Activated CD4-positive, alpha-beta memory T cell treated with anti-CD3 and anti-CD28 coated beads, Interleukin-2, amount 10 ng/mL, durations not matched to agents 7 days and 5 days (primary cell): ENCODE data around the gene OLFM3. TPM values are rescaled to one million over a fixed set of nuclear protein-coding genes. Genes with fewer than 3 reads are reported as not detected.

Experiments used
- CTCF ChIA-PET: fragments of 350-600 bp; sonication (Branson Sonifier 250); formaldehyde crosslinking; loops from one replicate; lab custom pipeline; 2021; ENCODE audit warnings: antibody characterized with exemption, inconsistent platforms; lab: Charles Lee
- POLR2A ChIA-PET: fragments of 350-600 bp; sonication (Branson Sonifier 250); formaldehyde crosslinking; loops from one replicate; lab custom pipeline; 2021; ENCODE audit warnings: antibody characterized with exemption; lab: Charles Lee
- DNase-seq: peaks from one replicate; pipeline ENCODE4 v3.0.0-alpha.2; 2020
- H3K27ac Mint-ChIP-seq: one replicate; pipeline ENCODE4 v1.8.0; 2021; ENCODE audit warnings: mild to moderate bottlenecking, mixed read lengths
- H3K27me3 Mint-ChIP-seq: one replicate; pipeline ENCODE4 v1.8.0; 2021; ENCODE audit warnings: mixed read lengths
- H3K36me3 Mint-ChIP-seq: one replicate; pipeline ENCODE4 v1.8.0; 2021; ENCODE audit warnings: low read depth, mixed read lengths
- H3K4me1 Mint-ChIP-seq: one replicate; pipeline ENCODE4 v1.8.0; 2021; ENCODE audit warnings: mixed read lengths
- H3K4me3 Mint-ChIP-seq: one replicate; pipeline ENCODE4 v1.8.0; 2021; ENCODE audit warnings: mild to moderate bottlenecking, mixed read lengths
- H3K9me3 Mint-ChIP-seq: one replicate; pipeline ENCODE4 v1.8.0; 2021; ENCODE audit warnings: mixed read lengths
- total RNA-seq, 2 experiments: library from RNA; stranded (reverse); gene quantifications; one replicate each; pipeline ENCODE4 v1.2.3, GENCODE V29; 2021

The OLFM3 gene
- total RNA-seq, 2 experiments from 2014 or later = not detected

DNA sequence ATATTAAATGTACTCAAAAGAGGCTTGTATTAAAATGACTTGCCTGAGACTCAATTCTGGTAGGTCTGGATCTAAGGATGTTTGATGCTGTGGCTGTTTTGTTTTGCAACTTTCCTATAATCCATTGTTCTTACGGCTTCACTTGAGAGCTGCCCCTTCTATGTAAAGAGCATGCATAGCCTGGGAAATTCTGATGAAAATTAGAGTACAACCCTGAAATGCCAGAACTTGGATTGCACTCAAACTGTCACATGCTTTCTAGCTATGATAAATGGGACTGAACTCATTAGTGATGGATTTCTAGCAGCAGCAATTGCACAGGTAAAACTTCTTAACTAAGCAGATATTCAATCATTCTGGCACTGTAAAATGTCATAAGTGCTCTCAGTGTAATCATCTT lies 67.9 kb downstream of the OLFM3 start:
- Mint-ChIP-seq H3K27ac (no peak overlapping the region), H3K9me3 (peaks cover 4% of the 10 kb centered on the region), H3K36me3 (no peaks in the 10 kb centered on the region), H3K4me1 (no peaks in the 10 kb centered on the region), H3K27me3 (no peaks in the 10 kb centered on the region), H3K4me3 (no peak overlapping the region)
- DNase-seq = no peak
- CTCF ChIA-PET = no interaction called here
- POLR2A ChIA-PET = no interaction called here

DNA sequence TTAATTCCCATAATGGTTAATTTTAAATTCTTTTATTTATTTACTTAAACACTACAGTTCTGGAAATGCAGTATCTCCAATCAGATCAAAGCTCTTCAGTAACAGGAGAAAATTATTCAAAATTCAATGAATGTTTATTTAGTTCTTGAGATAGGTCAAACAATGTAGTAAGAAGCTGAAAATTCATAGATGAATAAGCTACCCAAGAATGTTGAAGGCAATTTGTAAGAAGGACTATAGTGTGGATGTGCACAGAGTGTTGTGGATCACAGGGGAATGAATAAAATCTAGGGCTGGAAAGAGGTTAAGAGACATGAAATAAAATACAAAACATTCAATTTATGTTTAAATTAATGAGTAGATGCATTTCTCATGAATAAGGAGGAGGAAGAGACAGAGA lies 72.0 kb downstream of the OLFM3 start:
- POLR2A ChIA-PET = no interaction called here
- Mint-ChIP-seq H3K36me3 (no peaks in the 10 kb centered on the region), H3K4me3 (no peak overlapping the region), H3K27me3 (no peaks in the 10 kb centered on the region), H3K4me1 (no peaks in the 10 kb centered on the region), H3K9me3 (no peaks in the 10 kb centered on the region), H3K27ac (no peak overlapping the region)
- CTCF ChIA-PET = no interaction called here
- DNase-seq = no peak

DNA sequence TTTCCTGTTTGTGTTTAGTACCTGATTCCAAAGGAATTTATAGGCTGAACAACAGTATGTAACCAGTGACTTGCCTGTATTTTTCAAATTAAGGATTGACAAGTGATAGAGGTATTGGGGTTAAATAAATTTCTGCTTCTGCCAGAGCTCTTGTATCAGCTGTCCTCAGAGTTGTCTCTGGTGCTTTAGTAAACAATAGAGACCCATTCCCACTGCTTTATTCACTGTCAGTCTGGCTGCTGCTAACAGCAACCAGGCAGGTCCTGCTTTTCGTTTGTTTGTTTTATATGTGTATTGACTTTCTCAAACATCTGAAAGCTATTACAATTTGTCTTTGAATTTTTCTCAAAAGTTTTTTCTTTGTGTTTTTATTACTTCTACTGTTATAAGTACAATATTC lies 76.1 kb downstream of the OLFM3 start:
- ChIA-PET POLR2A (no interaction called here), CTCF (no interaction called here)
- Mint-ChIP-seq H3K27me3 (no peaks in the 10 kb centered on the region), H3K27ac (no peak overlapping the region), H3K4me1 (no peaks in the 10 kb centered on the region), H3K9me3 (no peaks in the 10 kb centered on the region), H3K36me3 (no peaks in the 10 kb centered on the region), H3K4me3 (no peak overlapping the region)
- DNase-seq = no peak

DNA sequence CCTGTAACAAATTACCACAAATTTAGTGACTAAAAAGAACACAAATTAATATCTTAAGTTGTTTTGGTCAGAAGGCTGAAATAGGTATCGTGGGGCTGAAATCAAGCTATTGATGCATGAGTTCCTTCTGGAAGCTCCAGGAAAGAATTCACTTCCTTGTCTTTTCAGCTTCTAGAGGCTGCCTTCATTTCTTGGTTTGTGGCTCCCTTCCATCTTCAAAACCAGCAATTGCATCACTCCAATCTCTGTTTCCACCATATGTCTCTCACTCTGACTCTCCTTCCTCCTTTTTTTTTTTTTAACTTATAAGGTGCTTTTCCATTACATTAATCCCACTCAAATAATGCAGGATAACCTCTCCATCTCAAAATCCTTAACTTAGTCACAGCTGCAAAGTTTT lies 78.4 kb downstream of the OLFM3 start:
- ChIA-PET POLR2A (no interaction called here), CTCF (no interaction called here)
- Mint-ChIP-seq H3K4me3 (no peak overlapping the region), H3K4me1 (no peaks in the 10 kb centered on the region), H3K36me3 (no peaks in the 10 kb centered on the region), H3K27ac (no peak overlapping the region), H3K9me3 (no peaks in the 10 kb centered on the region), H3K27me3 (no peaks in the 10 kb centered on the region)
- no peak for DNase-seq

DNA sequence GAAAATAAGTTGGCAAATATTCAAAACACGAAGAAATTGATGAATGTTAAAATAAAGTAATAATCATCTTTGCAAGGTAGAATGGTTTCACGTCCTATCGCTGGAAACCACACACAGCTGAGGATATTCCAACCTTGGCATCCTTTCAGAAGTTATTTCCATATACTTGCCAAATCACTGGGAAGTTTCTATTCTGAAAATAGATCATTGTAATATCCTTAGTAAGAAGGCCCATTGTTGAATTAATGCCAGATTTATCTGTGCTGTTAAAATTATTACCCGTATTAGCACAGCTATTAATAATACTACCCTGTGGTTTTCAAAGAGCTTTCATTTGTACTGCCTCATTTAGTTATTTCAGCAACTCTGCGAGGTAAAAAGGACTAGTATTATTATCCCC lies 81.1 kb downstream of the OLFM3 start:
- POLR2A ChIA-PET = no interaction called here
- Mint-ChIP-seq H3K4me1 (no peaks in the 10 kb centered on the region), H3K9me3 (no peaks in the 10 kb centered on the region), H3K27me3 (no peaks in the 10 kb centered on the region), H3K27ac (no peak overlapping the region), H3K4me3 (no peak overlapping the region), H3K36me3 (no peaks in the 10 kb centered on the region)
- CTCF ChIA-PET = no interaction called here
- DNase-seq = no peak

DNA sequence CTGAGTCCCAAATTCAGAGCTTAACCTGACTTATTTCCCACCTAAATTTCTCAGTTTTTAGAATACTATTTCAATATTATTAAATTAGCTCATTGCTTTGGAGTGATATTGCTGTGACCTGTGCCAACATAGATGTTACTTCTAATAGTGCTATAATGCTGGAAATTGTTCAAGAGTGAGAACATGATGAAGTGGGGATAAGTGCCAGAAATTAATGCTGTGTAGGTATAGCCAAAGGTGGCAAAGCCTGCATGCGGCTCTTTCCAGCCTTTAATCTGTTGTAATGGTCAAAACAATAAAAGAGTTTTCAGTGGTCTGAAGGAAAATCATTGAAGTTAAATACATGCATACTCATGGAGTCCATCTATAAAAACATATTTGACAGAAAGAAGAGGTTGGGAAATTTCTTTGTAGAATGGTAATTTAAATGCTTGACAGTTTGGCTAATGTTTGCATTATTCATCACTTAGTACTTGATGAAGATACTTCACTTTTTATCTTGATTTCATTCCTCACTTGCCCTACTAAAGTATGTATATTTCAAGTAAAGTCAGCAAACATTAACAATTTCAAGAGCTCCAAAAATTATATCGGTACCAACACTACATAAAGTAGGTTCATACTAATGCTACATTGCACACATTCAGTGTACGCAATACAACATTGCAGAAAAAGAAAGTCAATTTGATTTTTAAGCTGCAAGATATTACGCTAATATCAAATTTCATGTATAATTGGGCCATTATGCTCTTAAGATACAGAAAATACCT lies 82.1 kb downstream of the OLFM3 start:
- Mint-ChIP-seq H3K4me1 (no peaks in the 10 kb centered on the region), H3K9me3 (no peaks in the 10 kb centered on the region)
- CTCF ChIA-PET = no interaction called here

DNA sequence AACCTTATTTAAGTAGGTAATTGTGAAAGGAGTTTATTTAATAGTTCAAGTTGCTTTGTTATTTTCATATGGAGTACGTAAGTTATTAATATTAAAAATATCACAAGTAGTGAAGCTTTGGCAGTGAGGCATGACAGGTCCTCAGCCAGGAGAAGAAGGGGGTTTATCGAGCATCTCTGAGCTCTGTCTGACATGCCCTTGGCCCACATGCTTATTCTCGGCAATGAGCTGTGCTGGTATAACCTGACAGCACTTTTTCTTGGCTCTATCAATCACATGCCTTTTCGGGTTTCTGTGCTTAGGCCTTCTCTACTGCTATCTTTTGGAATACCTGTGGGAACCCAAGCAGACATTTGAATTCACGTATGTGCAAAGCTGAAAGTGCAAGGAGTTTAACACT lies 84.8 kb downstream of the OLFM3 start:
- no peaks in the 10 kb centered on the region for H3K36me3 Mint-ChIP-seq
- H3K4me1 Mint-ChIP-seq = no peaks in the 10 kb centered on the region
- no peak overlapping the region for H3K4me3 Mint-ChIP-seq
- POLR2A ChIA-PET = no interaction called here
- CTCF ChIA-PET = no interaction called here
- no peak overlapping the region for H3K27ac Mint-ChIP-seq
- H3K27me3 Mint-ChIP-seq = no peaks in the 10 kb centered on the region
- no peaks in the 10 kb centered on the region for H3K9me3 Mint-ChIP-seq
- no peak for DNase-seq

More for the DNA sequence above, 82.1 kb downstream of the OLFM3 start:
- H3K36me3 Mint-ChIP-seq = no peaks in the 10 kb centered on the region
- POLR2A ChIA-PET = no interaction called here
- H3K27ac Mint-ChIP-seq = no peak overlapping the region
- H3K4me3 Mint-ChIP-seq = no peak overlapping the region
- DNase-seq = no peak
- no peaks in the 10 kb centered on the region for H3K27me3 Mint-ChIP-seq

DNA sequence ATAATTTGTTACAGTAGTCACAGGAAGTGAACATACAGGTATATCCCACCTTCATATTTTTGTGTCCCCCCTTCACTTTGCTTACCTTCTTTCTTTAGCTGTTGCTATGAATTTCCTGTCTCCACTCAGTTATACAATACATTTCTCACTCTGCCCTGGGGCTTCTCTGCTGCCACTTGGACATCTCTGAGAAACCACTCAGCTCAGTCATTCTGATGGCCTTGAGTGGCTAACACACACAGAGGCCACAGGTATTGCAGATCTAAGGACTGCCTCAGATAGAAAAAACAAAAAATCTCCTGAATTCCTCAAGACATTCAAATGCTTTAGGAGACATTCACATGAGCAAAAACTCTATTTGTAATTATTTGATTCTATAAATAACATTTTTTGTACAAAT lies 87.7 kb downstream of the OLFM3 start:
- ChIA-PET POLR2A (no interaction called here), CTCF (no interaction called here)
- Mint-ChIP-seq H3K4me3 (no peak overlapping the region), H3K9me3 (no peaks in the 10 kb centered on the region), H3K27me3 (no peaks in the 10 kb centered on the region), H3K36me3 (no peaks in the 10 kb centered on the region), H3K4me1 (no peaks in the 10 kb centered on the region), H3K27ac (no peak overlapping the region)
- no peak for DNase-seq

DNA sequence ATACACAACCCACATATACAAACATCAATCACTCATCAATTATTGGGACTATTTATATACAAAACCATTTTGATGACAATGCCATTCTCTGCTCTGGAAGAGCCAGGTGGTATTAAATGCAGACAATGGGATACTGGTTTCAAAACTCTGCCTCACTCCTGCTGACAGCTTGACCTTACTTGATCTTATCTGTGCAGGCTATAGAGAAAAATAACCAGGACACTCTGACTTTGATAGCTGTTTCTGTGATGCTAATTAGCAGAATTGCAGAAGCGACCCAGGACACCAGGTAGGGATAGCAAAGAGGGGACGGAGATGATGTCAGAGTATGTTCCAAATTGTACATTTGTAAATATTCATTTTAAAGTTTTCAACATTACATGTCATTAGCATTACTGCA lies 89.5 kb downstream of the OLFM3 start:
- ChIA-PET CTCF (no interaction called here), POLR2A (no interaction called here)
- H3K9me3 Mint-ChIP-seq = no peaks in the 10 kb centered on the region
- DNase-seq = no peak
- no peak overlapping the region for H3K27ac Mint-ChIP-seq
- no peaks in the 10 kb centered on the region for H3K36me3 Mint-ChIP-seq
- H3K4me1 Mint-ChIP-seq = no peaks in the 10 kb centered on the region
- no peaks in the 10 kb centered on the region for H3K27me3 Mint-ChIP-seq
- no peak overlapping the region for H3K4me3 Mint-ChIP-seq

DNA sequence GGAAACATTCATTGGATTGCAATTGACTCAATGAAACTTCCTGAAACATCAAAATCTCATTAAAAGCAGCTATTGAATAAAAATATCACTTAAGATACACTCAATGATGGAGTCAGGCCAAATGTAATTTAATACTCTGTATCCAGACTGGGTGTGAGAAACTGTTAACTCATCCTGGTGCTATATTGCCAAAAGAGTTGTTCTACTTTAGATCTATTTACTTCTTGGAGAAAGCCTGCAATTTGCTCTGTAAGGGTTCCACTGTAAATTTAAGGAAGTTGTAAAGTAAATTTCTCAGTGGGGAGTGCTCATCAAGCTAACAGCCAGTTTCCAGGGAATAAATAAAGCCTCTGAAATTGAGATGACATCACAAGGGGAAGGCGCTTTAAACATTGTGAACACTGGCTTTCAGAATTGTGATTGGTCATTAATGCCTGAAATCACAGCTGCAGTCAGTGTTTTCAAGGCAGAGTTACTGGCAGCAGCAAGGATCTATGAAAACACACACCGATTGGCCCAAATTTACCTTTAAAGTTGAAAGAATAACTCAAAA lies 91.4 kb downstream of the OLFM3 start:
- Mint-ChIP-seq H3K27me3 (no peaks in the 10 kb centered on the region), H3K36me3 (no peaks in the 10 kb centered on the region), H3K27ac (no peak overlapping the region), H3K9me3 (no peaks in the 10 kb centered on the region), H3K4me3 (no peak overlapping the region), H3K4me1 (no peaks in the 10 kb centered on the region)
- ChIA-PET CTCF (no interaction called here), POLR2A (no interaction called here)
- DNase-seq = no peak

DNA sequence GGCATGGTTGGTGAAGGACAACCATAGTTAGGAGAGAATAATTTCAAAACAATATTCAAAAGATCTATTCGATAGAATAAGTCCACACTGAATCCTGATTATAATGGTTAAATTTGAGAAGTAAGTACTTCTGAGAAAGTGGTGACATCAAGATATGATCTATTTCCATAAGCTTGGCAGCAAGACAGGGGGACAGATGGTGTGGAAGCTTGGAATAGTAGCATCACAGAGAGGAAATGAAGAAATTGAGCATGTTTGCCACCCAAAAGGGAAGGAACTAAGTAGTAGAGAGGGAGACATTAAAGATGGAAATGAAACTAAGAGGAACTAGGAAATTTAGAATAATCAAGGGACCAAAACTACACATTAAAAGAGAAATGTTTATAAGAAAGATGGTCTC lies 94.5 kb downstream of the OLFM3 start:
- Mint-ChIP-seq H3K9me3 (no peaks in the 10 kb centered on the region), H3K4me1 (no peaks in the 10 kb centered on the region), H3K36me3 (no peaks in the 10 kb centered on the region), H3K27me3 (no peaks in the 10 kb centered on the region), H3K27ac (no peak overlapping the region), H3K4me3 (no peak overlapping the region)
- CTCF ChIA-PET = no interaction called here
- POLR2A ChIA-PET = no interaction called here
- DNase-seq = no peak

DNA sequence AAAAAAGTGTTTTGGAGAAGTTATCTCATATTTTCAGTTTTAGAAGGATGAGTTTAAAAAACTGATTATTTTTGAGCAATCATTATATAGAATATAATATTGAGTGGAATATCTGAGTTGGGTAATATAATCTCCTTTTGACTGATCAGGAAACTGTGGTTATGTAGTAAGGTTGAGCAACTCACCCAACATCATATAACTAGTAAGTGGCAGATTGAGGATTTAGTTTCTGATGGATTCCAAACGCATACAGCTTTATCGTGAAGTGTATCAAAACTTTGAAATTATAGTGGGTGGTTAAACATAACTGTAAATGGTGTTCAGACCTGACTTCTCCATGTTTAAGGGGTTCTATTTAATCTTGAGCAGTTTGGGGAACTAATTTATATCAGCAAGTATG lies 98.6 kb downstream of the OLFM3 start:
- no peaks in the 10 kb centered on the region for H3K9me3 Mint-ChIP-seq
- no peaks in the 10 kb centered on the region for H3K27me3 Mint-ChIP-seq
- ChIA-PET CTCF (no interaction called here), POLR2A (no interaction called here)
- DNase-seq = no peak
- no peak overlapping the region for H3K27ac Mint-ChIP-seq
- H3K4me1 Mint-ChIP-seq = no peaks in the 10 kb centered on the region
- H3K4me3 Mint-ChIP-seq = no peak overlapping the region
- H3K36me3 Mint-ChIP-seq = no peaks in the 10 kb centered on the region

DNA sequence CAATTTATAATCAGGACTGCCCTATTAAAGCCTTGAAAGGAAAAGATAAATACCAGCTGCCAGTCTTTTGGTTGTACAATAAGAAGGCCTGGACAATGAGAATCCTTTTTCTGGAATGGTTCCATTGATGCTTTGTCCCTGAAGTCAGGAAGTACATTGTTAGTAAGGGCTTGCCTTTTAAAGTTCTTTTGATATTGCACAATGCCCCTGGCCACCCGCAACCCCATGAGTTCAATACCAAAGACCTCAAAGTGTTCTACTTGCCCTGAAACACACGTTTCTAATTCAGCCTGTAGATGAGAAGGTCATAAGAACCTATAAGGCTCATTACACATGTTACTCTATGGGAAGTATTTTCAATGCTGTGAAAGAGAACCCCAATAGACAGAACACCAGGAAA lies 112.1 kb downstream of the OLFM3 start:
- POLR2A ChIA-PET = no interaction called here
- Mint-ChIP-seq H3K27ac (no peak overlapping the region), H3K4me3 (no peak overlapping the region), H3K36me3 (no peaks in the 10 kb centered on the region), H3K4me1 (no peaks in the 10 kb centered on the region), H3K9me3 (no peaks in the 10 kb centered on the region), H3K27me3 (no peaks in the 10 kb centered on the region)
- CTCF ChIA-PET = no interaction called here
- no peak for DNase-seq

DNA sequence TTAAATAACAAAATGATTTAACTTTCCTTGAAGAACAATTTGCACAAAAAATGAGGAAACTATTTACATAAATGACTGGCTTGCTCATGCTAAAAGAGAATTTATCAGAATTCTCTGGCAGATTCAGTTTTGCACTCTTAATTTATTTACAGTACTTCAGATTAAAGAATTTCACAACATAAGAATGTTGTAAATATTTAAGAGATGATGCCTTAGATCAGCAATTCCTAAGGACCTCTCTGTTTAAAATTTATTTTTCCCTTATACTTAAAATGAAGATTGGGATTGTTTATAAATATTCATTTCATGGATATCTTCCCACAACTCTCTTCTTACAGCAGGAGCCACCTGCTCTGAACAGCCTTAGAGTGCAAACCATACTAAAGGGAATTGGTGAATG lies 120.8 kb downstream of the OLFM3 start:
- no peaks in the 10 kb centered on the region for H3K4me1 Mint-ChIP-seq
- no peaks in the 10 kb centered on the region for H3K27me3 Mint-ChIP-seq
- H3K9me3 Mint-ChIP-seq = no peaks in the 10 kb centered on the region
- POLR2A ChIA-PET = no interaction called here
- CTCF ChIA-PET = no interaction called here
- H3K36me3 Mint-ChIP-seq = no peaks in the 10 kb centered on the region
- H3K4me3 Mint-ChIP-seq = no peak overlapping the region
- no peak for DNase-seq
- H3K27ac Mint-ChIP-seq = no peak overlapping the region
